MCF 10A (cell line): ENCODE data around the gene PARD3B. TPM values are rescaled to one million over a fixed set of nuclear protein-coding genes. Genes with fewer than 3 reads are reported as not detected.

Experiments
- BruUV-seq: library from RNA; stranded (reverse); fragments of 400-500 nt; replicated peaks from 2 replicates; lab custom pipeline; 2021; lab: Mats Ljungman, UMichigan
- CTCF ChIA-PET: fragments of 300-600 bp; sonication (Branson Sonifier 250); formaldehyde crosslinking; extraction: SDS; loops from one replicate; lab custom pipeline; 2021; ENCODE audit warnings: antibody characterized with exemption, inconsistent platforms; lab: Yijun Ruan, JAX
- POLR2A ChIA-PET: fragments of 300-600, 350-650 bp; sonication (Branson Sonifier 250); formaldehyde crosslinking; extraction: SDS; loops from one replicate; lab custom pipeline; 2020; ENCODE audit warnings: antibody characterized with exemption, inconsistent platforms; lab: Yijun Ruan, JAX
- DNase-seq: peaks from one replicate; pipeline ENCODE4 v3.0.0-alpha.2; 2018; ENCODE audit not compliant: unreplicated experiment
- H3K27ac Mint-ChIP-seq: one replicate; pipeline ENCODE4 v1.8.0; 2022; ENCODE audit warnings: mild to moderate bottlenecking, low read depth, mixed read lengths; ENCODE audit not compliant: unreplicated experiment
- H3K27me3 Mint-ChIP-seq: one replicate; pipeline ENCODE4 v1.8.0; 2022; ENCODE audit warnings: mixed read lengths; ENCODE audit not compliant: insufficient read depth, unreplicated experiment
- H3K36me3 Mint-ChIP-seq: one replicate; pipeline ENCODE4 v1.8.0; 2022; ENCODE audit warnings: mild to moderate bottlenecking, moderate library complexity, mixed read lengths; ENCODE audit not compliant: insufficient read depth, unreplicated experiment
- H3K4me1 Mint-ChIP-seq: one replicate; pipeline ENCODE4 v1.8.0; 2022; ENCODE audit warnings: mixed read lengths; ENCODE audit not compliant: insufficient read depth, unreplicated experiment
- H3K4me3 Mint-ChIP-seq: one replicate; pipeline ENCODE4 v1.8.0; 2022; ENCODE audit warnings: mild to moderate bottlenecking, moderate library complexity, mixed read lengths; ENCODE audit not compliant: unreplicated experiment
- H3K9me3 Mint-ChIP-seq: one replicate; pipeline ENCODE4 v1.8.0; 2022; ENCODE audit warnings: mixed read lengths; ENCODE audit not compliant: unreplicated experiment
- CTCF ChIP-seq: fragments of 200-600 bp; IDR thresholded peaks from one replicate; pipeline ENCODE4 v1.8.0; 2022; ENCODE audit warnings: antibody characterized with exemption, mild to moderate bottlenecking; ENCODE audit not compliant: unreplicated experiment
- intact Hi-C: fragments of 100-400 bp; cut with micrococcal nuclease; formaldehyde crosslinking; loops from 2 replicates; pipeline ENCODE4 v1.14.1; 2022
- total RNA-seq: library from RNA; stranded (reverse); gene quantifications from 2 replicates; pipeline ENCODE4 v1.2.3, GENCODE V29; 2022

The PARD3B gene
- total RNA-seq, 1 experiment from 2014 or later: 11.6 TPM

GRCh38 chr2:205237524-205237923 lies 692.2 kb downstream of the PARD3B start:
- no TSS peak for BruUV-seq
- Mint-ChIP-seq H3K4me1 (no peaks in the 10 kb centered on the region), H3K9me3 (no peaks in the 10 kb centered on the region), H3K27ac (no peak overlapping the region), H3K4me3 (no peak overlapping the region), H3K36me3 (no peaks in the 10 kb centered on the region), H3K27me3 (no peaks in the 10 kb centered on the region)
- no peak for DNase-seq
- peak; percentile 10 for TF ChIP-seq CTCF
- ChIA-PET POLR2A (interaction anchor here (0.6 kb wide), 1 partner anchor 147 kb away, joined by 3 read pairs; no protein-coding TSS in a partner anchor), CTCF (no interaction called here)
- intact Hi-C loops: no loop called here

GRCh38 chr2:205245001-205245400 lies 699.7 kb downstream of the PARD3B start:
- no peak for DNase-seq
- intact Hi-C loops: no loop called here
- POLR2A ChIA-PET: no interaction called here
- Mint-ChIP-seq H3K27me3 (no peaks in the 10 kb centered on the region), H3K27ac (no peak overlapping the region), H3K36me3 (no peaks in the 10 kb centered on the region), H3K9me3 (no peaks in the 10 kb centered on the region), H3K4me3 (no peak overlapping the region), H3K4me1 (peaks cover 5% of the 10 kb centered on the region)
- CTCF ChIA-PET: no interaction called here
- no peak for TF ChIP-seq CTCF
- no TSS peak for BruUV-seq

GRCh38 chr2:205245652-205246051 lies 700.4 kb downstream of the PARD3B start:
- no peaks in the 10 kb centered on the region for H3K9me3 Mint-ChIP-seq
- intact Hi-C loops: no loop called here
- BruUV-seq: no TSS peak
- CTCF ChIA-PET: no interaction called here
- no peak for TF ChIP-seq CTCF
- POLR2A ChIA-PET: no interaction called here
- no peak for DNase-seq
- no peak overlapping the region for H3K27ac Mint-ChIP-seq
- peaks cover 5% of the 10 kb centered on the region for H3K4me1 Mint-ChIP-seq
- H3K4me3 Mint-ChIP-seq: no peak overlapping the region
- no peaks in the 10 kb centered on the region for H3K27me3 Mint-ChIP-seq
- H3K36me3 Mint-ChIP-seq: no peaks in the 10 kb centered on the region

GRCh38 chr2:205259121-205259520 lies 713.8 kb downstream of the PARD3B start:
- ChIA-PET CTCF (no interaction called here), POLR2A (no interaction called here)
- no TSS peak for BruUV-seq
- Mint-ChIP-seq H3K9me3 (no peaks in the 10 kb centered on the region), H3K4me3 (no peak overlapping the region), H3K36me3 (no peaks in the 10 kb centered on the region), H3K4me1 (no peaks in the 10 kb centered on the region), H3K27ac (no peak overlapping the region), H3K27me3 (no peaks in the 10 kb centered on the region)
- intact Hi-C loops: no loop called here
- TF ChIP-seq CTCF: no peak
- no peak for DNase-seq
